ENCODE measurements around the gene QPCTL.
A peak's percentile ranks its signal among the peaks of the same experiment; 100 is the strongest.
"Not testable (repeated sequence)": the region's sequence is repeated elsewhere in the genome, so short reads cannot be mapped to it uniquely, and the experiment has no call there.

QPCTL gene

DNA sequence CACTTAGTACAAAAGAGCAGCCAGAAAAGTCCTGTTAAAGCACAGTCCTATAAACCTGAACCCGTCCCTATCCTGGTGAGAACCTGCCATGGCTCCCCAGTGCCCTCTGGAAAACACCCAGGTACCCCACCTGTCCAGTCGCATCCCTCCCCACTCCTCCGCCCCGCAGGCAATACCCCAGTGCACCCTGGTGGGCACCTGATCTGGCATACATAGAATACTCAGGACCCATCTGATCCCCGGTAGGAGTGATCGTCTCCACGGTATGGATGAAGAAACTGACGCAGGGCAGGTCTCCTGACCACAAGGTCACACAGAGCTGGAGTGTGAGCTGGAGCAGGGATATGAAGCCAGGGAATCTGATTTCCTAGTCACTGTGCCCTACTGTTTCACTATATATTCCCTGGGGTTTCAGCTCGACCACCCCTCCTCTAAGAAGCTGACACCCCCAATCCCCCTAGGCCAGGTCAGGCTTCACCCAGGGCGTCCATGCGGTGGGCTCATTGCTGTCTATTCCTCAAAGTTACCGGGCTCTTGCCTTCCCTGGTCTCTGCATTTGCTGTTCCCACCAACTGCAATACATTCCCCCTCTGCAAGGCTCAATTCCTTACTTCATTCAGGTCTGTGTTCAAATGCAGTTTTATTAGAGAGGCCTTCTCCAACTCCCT is 25.7 kb downstream of the QPCTL start:
- no peak for DNase-seq

- not testable (repeated sequence) for DNase-seq
Measured at GRCh38 chr19:45720065-45720464, 27.6 kb downstream of the QPCTL start.

DNA sequence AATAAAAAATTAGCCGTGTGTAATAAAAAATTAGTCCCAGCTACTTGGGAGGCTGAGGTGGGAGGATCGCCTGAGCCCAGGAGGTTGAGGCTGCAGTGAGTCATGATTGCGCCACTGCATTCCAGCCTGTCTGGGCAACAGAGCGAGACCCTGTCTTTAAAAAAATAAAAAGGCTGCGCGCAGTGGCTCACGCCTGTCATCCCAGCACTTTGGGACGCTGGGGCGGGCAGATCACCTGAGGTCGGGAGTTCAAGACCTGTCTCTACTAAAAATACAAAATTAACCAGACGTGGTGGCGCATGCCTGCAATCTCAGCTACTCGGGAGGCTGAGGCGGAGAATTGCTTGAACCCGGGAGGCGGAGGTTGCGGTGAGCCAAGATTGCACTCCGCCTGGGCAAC is 36.2 kb downstream of the QPCTL start:
- DNase-seq: not testable (repeated sequence)

GRCh38 chr19:45729800-45730290 is 37.4 kb downstream of the QPCTL start:
- no peak for DNase-seq

DNA sequence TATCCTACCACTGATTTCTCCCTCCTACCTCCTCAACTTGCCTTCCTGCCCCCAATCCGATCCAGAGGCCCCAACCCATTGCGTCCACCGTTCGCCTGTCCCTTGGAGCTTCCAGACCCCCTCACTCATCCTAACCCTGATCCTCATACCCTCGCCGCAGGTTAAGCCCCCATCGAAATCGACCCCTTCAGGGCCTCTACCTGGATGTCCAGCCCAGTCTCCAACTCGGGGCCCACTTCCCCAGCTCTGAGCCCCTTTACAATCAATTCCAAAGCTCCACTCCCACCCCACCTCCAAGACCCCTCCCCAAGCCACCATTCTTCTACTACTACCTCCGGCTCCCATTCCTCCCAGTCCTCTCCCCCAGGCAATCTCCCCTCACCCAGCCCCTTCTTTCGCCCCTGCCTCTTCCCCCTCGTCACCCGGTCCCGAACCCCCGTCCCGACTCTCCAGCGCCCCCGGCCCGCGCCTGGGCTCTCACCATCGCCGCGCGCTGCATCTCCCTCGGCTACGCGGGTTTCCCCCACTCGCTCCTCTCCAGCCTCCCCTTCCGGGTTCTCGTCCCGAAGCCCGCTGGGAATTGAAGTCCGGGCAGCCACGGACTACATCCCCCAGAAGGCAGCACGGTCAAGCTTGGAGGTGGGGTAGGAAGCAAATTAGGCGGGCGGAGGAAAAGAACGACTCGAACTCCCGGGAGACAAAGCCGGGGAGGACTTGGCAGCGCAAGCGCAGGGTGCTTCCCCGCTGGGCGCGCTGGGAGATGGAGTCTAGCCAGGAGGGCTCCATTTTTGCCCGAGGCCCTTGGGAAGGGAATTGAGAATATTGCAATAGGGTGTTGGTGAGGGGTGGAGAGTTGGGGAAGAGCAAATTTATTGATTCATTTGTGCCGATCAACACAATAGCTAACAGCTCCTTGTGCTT is 38.2 kb downstream of the QPCTL start, which contains the start of gene FBXO46:
FBXO46 (minus strand) TSS at position 529 of the 921 bp plus-strand sequence. CDS start 17,401 bp downstream, outside the sequence.
- peak; percentile 98 for DNase-seq

DNA sequence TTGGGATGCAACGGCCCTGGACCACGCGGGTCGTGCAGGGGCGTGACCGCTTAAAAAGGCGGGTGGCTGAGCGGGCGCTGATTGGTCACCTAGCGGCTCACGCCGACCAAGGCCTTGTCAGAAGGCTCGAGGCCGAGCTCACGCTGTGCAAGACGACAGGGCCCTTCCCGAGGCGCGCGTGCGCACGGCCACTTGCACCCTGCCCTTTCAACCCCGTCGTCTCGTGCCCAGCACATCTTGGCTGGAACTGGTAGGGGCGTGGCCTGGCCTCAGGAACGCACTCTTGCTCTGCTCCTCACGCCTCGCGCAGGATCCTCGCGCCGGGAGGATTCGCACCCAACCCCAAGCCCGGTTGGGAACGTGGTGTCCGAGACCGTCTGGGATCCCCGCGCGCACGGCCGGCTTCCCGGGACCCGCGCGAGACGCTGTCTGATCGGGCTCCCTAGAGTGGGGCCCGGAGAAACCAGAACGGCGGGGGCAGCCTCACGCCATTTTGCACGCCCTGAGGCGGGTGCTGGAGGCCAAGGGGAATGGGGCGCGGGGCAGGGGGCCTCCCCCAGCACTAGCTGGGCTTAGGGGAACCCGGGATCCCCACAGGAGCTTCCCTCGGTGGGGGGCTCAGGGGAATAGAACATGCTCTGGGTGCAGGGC is 40.8 kb downstream of the QPCTL start, which contains the start of gene MEIOSIN:
MEIOSIN (plus strand) TSS at position 280 of the 651 bp plus-strand sequence. CDS start 1,938 bp downstream, outside the sequence.
- DNase-seq: no peak

- DNase-seq: no peak
Measured at GRCh38 chr19:45739498-45740439, 47.3 kb downstream of the QPCTL start.

DNA sequence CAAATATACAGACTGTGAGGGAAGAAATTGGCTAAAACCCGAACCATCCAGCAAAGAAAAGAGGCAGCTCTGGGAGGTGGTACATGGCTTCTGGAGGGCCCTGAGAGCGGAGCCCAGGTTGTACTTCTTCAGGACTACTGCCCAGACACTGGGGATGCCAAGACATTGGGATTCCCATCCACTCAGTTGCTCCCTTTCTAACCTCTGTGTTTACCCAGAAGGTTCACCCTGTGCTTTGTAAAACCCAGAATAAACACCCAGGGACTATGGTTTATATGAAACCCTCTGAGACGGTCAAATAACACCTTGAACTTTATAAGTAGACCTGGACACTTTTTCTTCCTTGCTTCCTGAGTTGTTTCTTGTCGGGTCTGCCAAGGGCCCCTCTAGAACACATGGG is 50.5 kb downstream of the QPCTL start:
- no peak for DNase-seq

DNA sequence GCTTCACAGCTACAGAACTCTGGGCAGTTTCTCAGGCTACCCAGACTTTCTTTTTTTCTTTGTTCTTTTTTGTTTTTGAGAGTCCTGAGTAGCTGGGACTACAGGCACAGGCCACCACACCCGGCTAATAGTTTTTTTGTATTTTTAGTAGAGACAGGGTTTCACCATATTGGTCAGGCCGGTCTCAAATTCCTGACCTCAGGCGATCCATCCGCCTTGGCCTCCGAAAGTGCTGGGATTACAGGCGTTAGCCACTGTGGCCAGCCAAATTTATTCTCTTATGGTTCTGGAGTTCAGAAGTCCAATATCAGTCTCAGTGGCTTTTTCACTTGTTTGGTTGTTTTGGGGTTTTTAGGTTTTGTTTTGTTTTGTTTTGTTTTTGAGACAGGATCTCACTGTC is 53.1 kb downstream of the QPCTL start:
- DNase-seq: no peak

DNA sequence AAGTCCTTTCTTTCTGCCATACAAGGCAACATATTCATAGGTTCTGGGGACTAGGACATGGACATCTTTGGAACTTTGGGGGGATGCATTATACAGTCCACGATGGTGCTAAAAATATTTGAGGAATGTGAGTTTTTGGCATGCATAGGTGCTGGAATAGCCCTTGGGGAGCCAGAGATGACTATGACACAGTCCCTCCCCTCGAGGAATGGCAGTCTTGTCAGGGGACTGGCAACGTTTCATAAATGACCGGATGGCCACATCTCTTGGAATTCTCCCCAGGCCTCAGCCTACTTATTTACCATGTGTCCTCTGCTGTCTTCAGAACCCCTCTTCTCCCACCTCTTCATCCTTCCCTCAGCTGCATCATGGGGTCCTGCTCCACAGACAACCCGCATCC is 54.4 kb downstream of the QPCTL start:
- no peak for DNase-seq

DNA sequence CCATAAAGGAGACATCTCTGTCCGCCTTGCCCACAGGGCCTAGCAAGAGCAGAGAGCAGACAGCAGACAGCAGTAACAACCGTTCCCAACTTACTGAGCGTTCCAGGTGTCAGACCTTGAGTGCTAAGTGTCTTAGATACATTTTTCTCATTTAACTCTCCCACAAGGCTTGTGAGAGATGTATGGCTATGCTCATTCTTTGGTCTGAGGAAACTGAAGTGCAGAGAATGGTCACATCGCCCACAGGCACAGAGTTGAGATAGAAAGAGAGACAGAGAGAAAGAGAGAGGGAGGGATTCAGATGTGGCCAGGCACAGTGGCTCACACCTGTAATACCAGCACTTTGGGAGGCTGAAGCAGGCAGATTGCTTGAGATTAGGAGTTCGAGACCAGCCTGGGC is 55.0 kb downstream of the QPCTL start:
- no peak for DNase-seq

- not testable (repeated sequence) for DNase-seq
Measured at GRCh38 chr19:45751483-45751882, 59.0 kb downstream of the QPCTL start.

DNA sequence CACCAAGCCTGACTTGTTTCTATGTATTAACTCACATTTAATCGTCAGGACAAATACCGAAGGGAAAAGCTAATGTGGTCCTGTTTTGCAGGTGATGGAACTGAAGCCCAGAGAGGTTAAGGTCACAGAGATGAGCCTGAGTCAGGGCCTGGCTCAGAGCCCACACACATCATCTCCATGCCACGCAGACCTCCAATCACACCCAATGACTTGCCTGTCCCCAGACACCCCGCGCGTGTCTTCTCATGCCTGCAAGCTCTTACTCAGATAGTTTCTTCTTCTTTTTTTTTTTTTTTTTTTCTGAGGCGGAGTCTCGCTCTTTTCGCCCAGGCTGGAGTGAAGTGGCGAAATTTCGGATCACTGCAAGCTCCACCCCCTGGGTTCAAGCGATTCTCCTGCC is 60.2 kb downstream of the QPCTL start:
- DNase-seq: no peak

- no peak for DNase-seq
Measured at GRCh38 chr19:45753548-45753947, 61.1 kb downstream of the QPCTL start.
